Endothelial cell (in vitro differentiated cells): Measurements from ENCODE around the gene PPP2R5D. TPM values are rescaled to one million over a fixed set of nuclear protein-coding genes. Genes with fewer than 3 reads are reported as not detected.

Source experiments
- DNase-seq: peaks from one replicate; pipeline ENCODE4 v3.0.0; 2021; ENCODE audit warnings: low spot score
- H3K27ac Mint-ChIP-seq: one replicate; pipeline ENCODE4 v1.8.0; 2021; ENCODE audit warnings: mixed read lengths, inconsistent platforms; ENCODE audit not compliant: unreplicated experiment
- H3K27me3 Mint-ChIP-seq: one replicate; pipeline ENCODE4 v1.8.0; 2021; ENCODE audit warnings: mild to moderate bottlenecking, moderate library complexity, mixed read lengths, inconsistent platforms; ENCODE audit not compliant: unreplicated experiment
- H3K36me3 Mint-ChIP-seq: one replicate; pipeline ENCODE4 v1.8.0; 2021; ENCODE audit warnings: mild to moderate bottlenecking, low read depth, mixed read lengths, inconsistent platforms; ENCODE audit not compliant: unreplicated experiment
- H3K4me1 Mint-ChIP-seq: one replicate; pipeline ENCODE4 v1.8.0; 2021; ENCODE audit warnings: mild to moderate bottlenecking, mixed read lengths, inconsistent platforms; ENCODE audit not compliant: unreplicated experiment
- H3K4me3 Mint-ChIP-seq: one replicate; pipeline ENCODE4 v1.8.0; 2021; ENCODE audit warnings: mild to moderate bottlenecking, mixed read lengths, inconsistent platforms; ENCODE audit not compliant: unreplicated experiment
- H3K9me3 Mint-ChIP-seq: one replicate; pipeline ENCODE4 v1.8.0; 2021; ENCODE audit warnings: mixed read lengths, inconsistent platforms; ENCODE audit not compliant: unreplicated experiment
- CTCF ChIP-seq: fragments of 200-600 bp; sonication (generic); IDR thresholded peaks from one replicate; pipeline ENCODE4 v1.5.0; 2021; ENCODE audit warnings: antibody characterized with exemption; ENCODE audit not compliant: unreplicated experiment
- total RNA-seq: library from RNA; stranded (reverse); fragmentation: NEBNext Ultra II Directional; extraction: Animal tissue kit (Norgen Biotek cat#: 25700); gene quantifications from one replicate; pipeline ENCODE4 v1.2.1, GENCODE V29; 2021; ENCODE audit not compliant: unreplicated experiment

PPP2R5D gene
- total RNA-seq, 1 donor from 2014 or later: 58.0 TPM

- no peak overlapping the region for H3K27ac Mint-ChIP-seq
- TF ChIP-seq CTCF: no peak
- no peak for DNase-seq
- H3K36me3 Mint-ChIP-seq: peaks cover 7% of the 10 kb centered on the region
- peaks cover 5% of the 10 kb centered on the region for H3K27me3 Mint-ChIP-seq
- H3K4me1 Mint-ChIP-seq: peaks cover 3% of the 10 kb centered on the region
- H3K4me3 Mint-ChIP-seq: no peak overlapping the region
- H3K9me3 Mint-ChIP-seq: no peaks in the 10 kb centered on the region
Observed at GRCh38 chr6:42968126-42968701, 16.2 kb upstream of the PPP2R5D start.

- H3K27ac Mint-ChIP-seq: no peak overlapping the region
- peaks cover 4% of the 10 kb centered on the region for H3K4me1 Mint-ChIP-seq
- H3K36me3 Mint-ChIP-seq: peaks cover 7% of the 10 kb centered on the region
- no peak for DNase-seq
- no peak overlapping the region for H3K4me3 Mint-ChIP-seq
- TF ChIP-seq CTCF: no peak
- peaks cover 5% of the 10 kb centered on the region for H3K27me3 Mint-ChIP-seq
- no peaks in the 10 kb centered on the region for H3K9me3 Mint-ChIP-seq
Observed at GRCh38 chr6:42968783-42969182, 15.6 kb upstream of the PPP2R5D start.

- no peak for TF ChIP-seq CTCF
- peaks cover 7% of the 10 kb centered on the region for H3K36me3 Mint-ChIP-seq
- peaks cover 7% of the 10 kb centered on the region for H3K4me1 Mint-ChIP-seq
- H3K4me3 Mint-ChIP-seq: no peak overlapping the region
- H3K9me3 Mint-ChIP-seq: no peaks in the 10 kb centered on the region
- no peak for DNase-seq
- H3K27me3 Mint-ChIP-seq: peaks cover 5% of the 10 kb centered on the region
- no peak overlapping the region for H3K27ac Mint-ChIP-seq
Observed at GRCh38 chr6:42969431-42969830, 14.9 kb upstream of the PPP2R5D start.

GRCh38 chr6:42969934-42970333 is 14.4 kb upstream of the PPP2R5D start:
- TF ChIP-seq CTCF: no peak
- H3K36me3 Mint-ChIP-seq: peaks cover 3% of the 10 kb centered on the region
- H3K27ac Mint-ChIP-seq: no peak overlapping the region
- no peaks in the 10 kb centered on the region for H3K9me3 Mint-ChIP-seq
- DNase-seq: no peak
- peaks cover 5% of the 10 kb centered on the region for H3K27me3 Mint-ChIP-seq
- H3K4me3 Mint-ChIP-seq: no peak overlapping the region
- H3K4me1 Mint-ChIP-seq: peaks cover 7% of the 10 kb centered on the region

- no peak overlapping the region for H3K4me3 Mint-ChIP-seq
- no peak for TF ChIP-seq CTCF
- no peaks in the 10 kb centered on the region for H3K36me3 Mint-ChIP-seq
- peak overlapping the region; percentile 7 for H3K27ac Mint-ChIP-seq
- H3K27me3 Mint-ChIP-seq: no peaks in the 10 kb centered on the region
- H3K9me3 Mint-ChIP-seq: no peaks in the 10 kb centered on the region
- peaks cover 7% of the 10 kb centered on the region for H3K4me1 Mint-ChIP-seq
- no peak for DNase-seq
Observed at GRCh38 chr6:42970871-42971612, 13.3 kb upstream of the PPP2R5D start.
